ENCODE measurements around the gene ARMH3.

DNA sequence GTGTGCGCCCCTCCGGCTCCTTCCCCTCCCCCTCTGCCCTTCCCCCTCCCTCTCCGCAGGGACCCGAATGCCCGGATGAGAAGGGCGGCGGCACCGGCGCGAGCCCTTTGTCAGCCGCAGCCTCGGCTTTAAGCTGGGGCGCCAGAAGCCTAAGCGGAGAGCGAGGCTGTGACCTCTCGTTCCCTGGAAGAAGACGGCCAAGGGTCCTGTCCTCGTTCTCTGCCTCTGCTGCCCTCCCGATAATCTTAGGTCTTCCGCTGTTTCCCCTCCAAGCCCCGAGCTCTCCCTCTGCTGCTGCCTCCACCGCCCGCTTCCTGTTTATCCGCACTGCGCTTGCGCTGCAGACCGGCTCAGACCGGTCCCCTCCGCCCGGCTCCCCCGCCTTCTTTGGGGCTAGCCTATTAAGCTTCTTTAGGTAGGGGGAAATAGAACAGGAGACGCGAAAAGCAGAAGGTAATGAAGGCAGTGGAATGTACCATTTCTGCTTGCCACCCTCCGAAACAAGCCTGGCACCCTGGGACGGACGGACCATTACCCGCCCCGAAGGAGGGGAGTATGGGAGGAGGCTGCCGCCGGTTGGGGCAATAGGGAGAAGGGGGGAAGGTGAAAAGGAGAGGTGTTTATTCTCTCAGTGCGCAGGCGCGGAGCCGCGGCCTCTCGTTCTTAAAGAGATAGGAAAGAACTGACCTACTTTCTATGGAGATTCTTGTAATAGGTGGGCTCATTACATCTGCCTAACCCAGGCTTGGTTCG lies 237.7 kb downstream of the ARMH3 start, which contains the start of gene OGA:
- TF ChIP-seq, protein P1, sequence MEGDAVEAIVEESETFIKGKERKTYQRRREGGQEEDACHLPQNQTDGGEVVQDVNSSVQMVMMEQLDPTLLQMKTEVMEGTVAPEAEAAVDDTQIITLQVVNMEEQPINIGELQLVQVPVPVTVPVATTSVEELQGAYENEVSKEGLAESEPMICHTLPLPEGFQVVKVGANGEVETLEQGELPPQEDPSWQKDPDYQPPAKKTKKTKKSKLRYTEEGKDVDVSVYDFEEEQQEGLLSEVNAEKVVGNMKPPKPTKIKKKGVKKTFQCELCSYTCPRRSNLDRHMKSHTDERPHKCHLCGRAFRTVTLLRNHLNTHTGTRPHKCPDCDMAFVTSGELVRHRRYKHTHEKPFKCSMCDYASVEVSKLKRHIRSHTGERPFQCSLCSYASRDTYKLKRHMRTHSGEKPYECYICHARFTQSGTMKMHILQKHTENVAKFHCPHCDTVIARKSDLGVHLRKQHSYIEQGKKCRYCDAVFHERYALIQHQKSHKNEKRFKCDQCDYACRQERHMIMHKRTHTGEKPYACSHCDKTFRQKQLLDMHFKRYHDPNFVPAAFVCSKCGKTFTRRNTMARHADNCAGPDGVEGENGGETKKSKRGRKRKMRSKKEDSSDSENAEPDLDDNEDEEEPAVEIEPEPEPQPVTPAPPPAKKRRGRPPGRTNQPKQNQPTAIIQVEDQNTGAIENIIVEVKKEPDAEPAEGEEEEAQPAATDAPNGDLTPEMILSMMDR (conservative IDR thresholded peaks at IDR 0.05): no peak
- no peak for TF ChIP-seq ZFX (IDR thresholded peaks at IDR 0.05)

Measured in C4-2B (cell line).